Midbrain (tissue), 1 donor: ENCODE results near the gene GPR3.
A peak's percentile ranks its signal among the peaks of the same experiment; 100 is the strongest.

Experiments
- DNase-seq: peaks from one replicate; lab custom pipeline; 2025; lab: John Stamatoyannopoulos, UW

The GPR3 gene, protein sequence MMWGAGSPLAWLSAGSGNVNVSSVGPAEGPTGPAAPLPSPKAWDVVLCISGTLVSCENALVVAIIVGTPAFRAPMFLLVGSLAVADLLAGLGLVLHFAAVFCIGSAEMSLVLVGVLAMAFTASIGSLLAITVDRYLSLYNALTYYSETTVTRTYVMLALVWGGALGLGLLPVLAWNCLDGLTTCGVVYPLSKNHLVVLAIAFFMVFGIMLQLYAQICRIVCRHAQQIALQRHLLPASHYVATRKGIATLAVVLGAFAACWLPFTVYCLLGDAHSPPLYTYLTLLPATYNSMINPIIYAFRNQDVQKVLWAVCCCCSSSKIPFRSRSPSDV

GRCh38 chr1:27392096-27392777 is at the start of gene GPR3:
Gene GPR3 (plus strand): TSS chr1:27392622. CDS start chr1:27393799, 1,177 bp downstream.
- peak; percentile 90 for DNase-seq

GRCh38 chr1:27342778-27343638 is 49.4 kb upstream of the GPR3 start:
- no peak for DNase-seq

DNA sequence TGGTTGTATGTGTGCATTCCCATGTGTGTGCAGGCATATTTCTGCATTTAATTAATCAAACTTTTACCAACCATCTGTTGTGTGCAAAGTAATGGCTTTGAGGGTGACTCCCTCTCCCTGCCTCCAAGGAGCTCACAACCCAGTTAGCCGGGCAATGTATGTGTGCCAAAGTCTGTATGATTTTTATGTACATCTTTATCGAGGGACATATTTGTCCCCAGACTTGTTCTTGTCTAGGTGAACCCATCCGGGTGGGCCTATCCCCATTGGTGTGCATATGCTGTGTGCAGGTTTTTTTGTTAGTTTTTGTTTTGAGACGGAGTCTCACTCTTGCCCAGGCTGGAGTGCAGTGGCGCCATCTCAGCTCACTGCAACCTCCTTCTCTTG is 48.8 kb upstream of the GPR3 start:
- no peak for DNase-seq

GRCh38 chr1:27345272-27345671 is 47.1 kb upstream of the GPR3 start:
- no peak for DNase-seq

- no peak for DNase-seq
These were observed 46.1 kb upstream of the GPR3 start for GRCh38 chr1:27346357-27346756.

- no peak for DNase-seq
These were observed 45.3 kb upstream of the GPR3 start for GRCh38 chr1:27346991-27347624.

- DNase-seq: no peak
These were observed 43.3 kb upstream of the GPR3 start for GRCh38 chr1:27348861-27349783.

GRCh38 chr1:27349784-27350662 is 42.4 kb upstream of the GPR3 start:
- no peak for DNase-seq

DNA sequence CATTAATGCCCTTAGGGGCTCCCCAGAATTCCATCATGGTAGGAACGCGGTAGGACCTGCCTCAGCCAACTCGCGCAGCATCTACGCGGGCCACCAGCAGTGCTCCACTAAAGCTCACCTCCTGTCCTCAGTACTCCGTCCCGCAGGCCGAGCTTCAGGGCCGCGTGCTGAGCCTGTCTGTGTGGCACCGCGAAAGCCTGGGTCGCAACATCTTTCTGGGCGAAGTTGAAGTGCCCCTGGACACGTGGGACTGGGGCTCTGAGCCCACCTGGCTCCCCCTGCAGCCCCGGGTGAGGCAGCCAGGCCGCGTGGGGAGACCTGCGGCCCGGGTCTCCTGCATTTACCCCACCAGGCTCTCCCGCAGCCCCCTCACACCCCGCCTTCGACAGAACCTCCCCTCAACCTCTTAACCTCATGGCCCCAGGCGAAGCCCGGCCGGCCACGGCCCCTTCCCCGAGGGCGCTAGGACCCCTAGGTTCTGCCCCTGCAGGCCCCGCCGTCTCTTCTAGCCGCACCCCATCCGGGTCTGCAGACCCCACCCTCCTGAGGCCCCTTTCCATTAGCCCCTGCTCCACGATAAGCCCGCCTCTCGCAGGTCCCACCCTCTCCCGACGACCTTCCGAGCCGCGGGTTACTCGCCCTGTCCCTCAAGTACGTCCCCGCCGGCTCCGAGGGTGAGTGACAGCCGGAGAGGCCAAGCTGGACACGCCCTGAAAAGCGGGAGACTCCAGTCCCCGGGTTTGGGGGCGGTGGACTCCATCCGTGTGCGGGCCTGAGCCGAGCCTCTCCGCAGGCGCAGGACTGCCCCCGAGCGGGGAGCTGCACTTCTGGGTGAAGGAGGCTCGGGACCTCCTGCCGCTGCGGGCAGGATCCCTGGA is 41.5 kb upstream of the GPR3 start:
- DNase-seq: no peak

DNA sequence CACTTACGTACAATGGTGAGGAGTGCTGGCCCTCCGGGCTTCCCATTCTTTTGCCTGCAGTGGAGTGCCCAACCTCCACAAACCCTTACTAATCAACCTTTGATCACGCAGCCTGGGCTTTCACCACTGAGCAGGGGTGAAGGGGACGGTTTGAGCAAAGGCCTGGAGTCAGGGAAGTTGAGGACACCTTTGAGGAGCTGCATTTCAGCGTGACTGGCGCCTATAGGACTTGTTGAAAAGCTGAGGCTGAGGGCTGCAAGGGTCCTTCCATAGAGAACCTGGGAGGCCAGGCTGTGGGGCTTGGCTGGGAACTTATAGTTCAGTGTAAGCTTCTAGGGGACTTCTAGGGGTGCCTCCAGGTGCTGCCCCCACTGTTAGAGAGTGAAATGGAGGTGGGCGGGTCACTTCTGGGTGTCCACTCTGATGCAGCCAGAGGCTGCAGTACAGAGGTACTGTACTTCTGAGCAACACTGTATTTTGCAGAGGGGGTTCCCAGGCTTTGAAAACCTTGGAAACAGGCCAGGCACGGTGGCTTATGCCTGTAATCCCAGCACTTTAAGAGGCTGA is 40.8 kb upstream of the GPR3 start:
- no peak for DNase-seq

DNA sequence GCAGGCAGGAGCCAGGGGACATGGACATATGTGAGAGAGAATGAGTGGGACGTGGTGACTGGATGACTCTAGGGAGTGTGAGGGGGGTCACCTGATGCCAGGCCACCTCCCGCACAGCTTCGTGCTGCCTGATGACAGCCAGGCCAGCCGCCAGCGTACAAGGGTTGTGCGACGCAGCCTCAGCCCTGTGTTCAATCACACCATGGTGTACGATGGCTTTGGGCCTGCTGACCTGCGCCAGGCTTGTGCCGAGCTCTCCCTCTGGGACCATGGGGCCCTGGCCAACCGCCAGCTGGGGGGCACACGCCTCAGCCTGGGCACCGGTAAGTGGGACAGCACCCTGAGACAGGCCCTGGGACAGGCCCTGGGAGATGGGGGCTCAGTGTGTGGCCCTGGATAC is 39.3 kb upstream of the GPR3 start:
- no peak for DNase-seq

DNA sequence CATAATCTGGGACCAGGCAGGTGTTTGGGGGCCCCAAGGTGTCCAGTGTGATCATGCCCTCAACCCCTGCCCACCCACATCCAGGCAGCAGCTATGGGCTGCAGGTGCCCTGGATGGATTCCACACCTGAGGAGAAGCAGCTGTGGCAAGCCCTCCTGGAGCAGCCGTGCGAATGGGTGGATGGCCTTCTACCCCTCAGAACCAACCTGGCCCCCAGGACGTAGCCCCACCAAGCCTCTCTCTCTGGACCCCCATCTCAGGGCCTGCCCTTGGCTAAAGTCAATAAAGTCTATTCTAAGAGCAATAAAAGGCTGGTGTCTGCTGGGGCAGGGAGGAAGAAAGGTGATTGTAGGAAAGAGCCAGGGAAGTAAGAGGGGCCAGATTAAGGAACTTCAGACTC is 38.8 kb upstream of the GPR3 start:
- DNase-seq: no peak

- no peak for DNase-seq
These were observed 36.7 kb upstream of the GPR3 start for GRCh38 chr1:27355683-27356082.

- DNase-seq: no peak
These were observed 36.2 kb upstream of the GPR3 start for GRCh38 chr1:27356277-27356618.

DNA sequence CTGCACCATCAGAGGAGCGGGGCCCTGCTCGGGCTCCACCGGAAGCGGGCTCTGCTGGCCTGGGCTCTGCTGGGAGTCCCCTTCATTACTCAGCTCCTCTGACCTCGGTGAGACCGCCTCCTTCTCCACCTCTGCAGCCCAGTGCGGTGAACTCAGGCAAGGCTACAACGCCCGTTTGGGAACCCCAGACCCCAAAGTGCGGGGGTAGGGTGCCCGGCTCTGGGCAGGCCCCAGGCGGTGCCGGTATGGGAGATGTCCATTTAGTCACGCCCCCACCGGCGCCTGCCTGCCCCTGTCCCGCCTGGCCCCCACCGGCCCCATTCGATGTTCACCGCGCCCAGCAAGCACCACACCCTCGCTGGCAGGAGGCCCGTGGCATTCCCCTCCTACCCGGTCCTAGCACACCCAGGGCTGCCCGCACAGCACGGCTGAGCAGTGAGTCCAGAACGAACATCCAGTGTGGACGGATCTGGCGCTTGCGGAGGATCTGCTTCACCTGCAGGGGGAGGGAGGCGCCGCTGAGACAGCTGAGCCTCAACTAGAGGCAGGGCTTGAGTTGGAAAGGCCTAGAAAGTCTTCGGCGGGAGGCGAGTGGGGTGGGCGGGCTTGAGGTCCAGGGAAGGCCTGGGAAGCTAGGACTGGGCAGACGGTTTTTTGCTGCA is 35.7 kb upstream of the GPR3 start:
- no peak for DNase-seq

- DNase-seq: peak; percentile 28
These were observed 35.0 kb upstream of the GPR3 start for GRCh38 chr1:27357281-27358037.
